ENCODE data around the gene LGALSL.

LGALSL gene

GRCh38 chr2:64501946-64502345 lies 48.0 kb downstream of the LGALSL start:
- no peak for DNase-seq

- no peak for DNase-seq
These were observed 48.9 kb downstream of the LGALSL start for GRCh38 chr2:64502860-64503259.

GRCh38 chr2:64504774-64505720 lies 51.1 kb downstream of the LGALSL start:
- no peak for DNase-seq

GRCh38 chr2:64506686-64507085 lies 52.7 kb downstream of the LGALSL start:
- no peak for DNase-seq
